GM12878 (cell line): ENCODE results near the gene CNOT6L. TPM values are rescaled to one million over a fixed set of nuclear protein-coding genes. Genes with fewer than 3 reads are reported as not detected.

Experiments
- HDAC6 ChIP-seq: fragments of 200-600 bp; sonication (generic); IDR thresholded peaks from one replicate; pipeline ENCODE4 v1.8.0; 2017; ENCODE audit warnings: antibody characterized with exemption; ENCODE audit not compliant: unreplicated experiment
- HSF1 ChIP-seq: fragments of 150-350 bp; IDR thresholded peaks from 2 replicates; pipeline ENCODE4 v1.6.1; 2014; ENCODE audit warnings: mild to moderate bottlenecking, low read depth, low read length
- IKZF1 ChIP-seq: fragments of 450-650 bp; conservative IDR thresholded peaks from 2 replicates; pipeline ENCODE4 v1.6.1; 2017; ENCODE audit warnings: antibody characterized with exemption, mild to moderate bottlenecking
- JUNB ChIP-seq: IDR thresholded peaks from 2 replicates; pipeline ENCODE4 v1.6.1; 2016; ENCODE audit warnings: antibody characterized with exemption, mild to moderate bottlenecking
- NR2F1 ChIP-seq: fragments of 450-650 bp; conservative IDR thresholded peaks from 2 replicates; pipeline ENCODE4 v1.6.1; 2017; ENCODE audit warnings: mild to moderate bottlenecking
- RCOR1 ChIP-seq: conservative IDR thresholded peaks from 2 replicates; pipeline ENCODE4 v1.6.1; 2012; ENCODE audit warnings: low read depth, low read length, improper control_type of control experiment
- RELB ChIP-seq: fragments of 450-650 bp; IDR thresholded peaks from 2 replicates; pipeline ENCODE4 v1.6.1; 2017; ENCODE audit warnings: low read depth, mild to moderate bottlenecking, moderate library complexity
- SMAD5 ChIP-seq: IDR thresholded peaks from 2 replicates; pipeline ENCODE4 v1.6.1; 2016; ENCODE audit warnings: antibody characterized with exemption, low read depth
- SREBF2 ChIP-seq: IDR thresholded peaks from 2 replicates; pipeline ENCODE4 v1.6.1; 2012; ENCODE audit warnings: mild to moderate bottlenecking, low read length
- SUPT20H ChIP-seq: IDR thresholded peaks from 2 replicates; pipeline ENCODE4 v1.6.1; 2011; ENCODE audit warnings: low read depth, mild to moderate bottlenecking, low read length, moderate library complexity, borderline replicate concordance; ENCODE audit not compliant: control insufficient read depth
- ZBTB33 ChIP-seq: fragments of 450-650 bp; IDR thresholded peaks from 2 replicates; pipeline ENCODE4 v1.6.1; 2017; ENCODE audit warnings: mild to moderate bottlenecking
- ZNF622 ChIP-seq: fragments of 450-650 bp; IDR thresholded peaks from 2 replicates; pipeline ENCODE4 v1.6.1; 2017; ENCODE audit warnings: mild to moderate bottlenecking, inconsistent platforms
- polyA plus RNA-seq, 11 experiments: library from polyadenylated mRNA; depleted of rRNA in 4 of 11; unstranded in 6 of 11; stranded (reverse) in 5 of 11; fragments of >200 nt; fragmentation: Nextera tagmentation in 4 of 11; fragmentation: Illumina TruSeq in 1 of 11; extraction: Ambion mirVana in 4 of 11; extraction: Trizol in 1 of 11; gene quantifications; 1 replicate in 1 of 11; 2 replicates in 10 of 11; pipeline versions ENCODE4 v1.2.1 to v1.2.3, GENCODE V29; 2011 to 2016; ENCODE audit warnings: inconsistent platforms in 2 of 11, missing spikeins in 2 of 11, low read depth in 1 of 11
- total RNA-seq, 4 experiments: library from RNA; depleted of rRNA in 3 of 4; stranded (reverse); fragments of >200 nt in 3 of 4; fragmentation: Illumina TruSeq in 1 of 4; extraction: Trizol in 1 of 4; gene quantifications; 2 replicates each; pipeline versions ENCODE4 v1.2.1 to v1.2.3, GENCODE V29; 2013 to 2021

The CNOT6L gene
- total and polyA plus RNA-seq, 10 of the 15 experiments (the other 5 are each of a cell fraction or from before 2014, with no cell fraction given): 1.1 to 10.0 (median 3.0) TPM

GRCh38 chr4:77699731-77700210, 119.4 kb downstream of the CNOT6L start (continued):
- TF ChIP-seq ZBTB33: no peak
- no peak for TF ChIP-seq JUNB
- no peak for TF ChIP-seq SMAD5
- no peak for TF ChIP-seq ZNF622
- TF ChIP-seq HSF1: no peak
- no peak for TF ChIP-seq RCOR1
- no peak for TF ChIP-seq SUPT20H
- TF ChIP-seq IKZF1: no peak
- no peak for TF ChIP-seq NR2F1
- TF ChIP-seq SREBF2: no peak
- TF ChIP-seq RELB: no peak
- TF ChIP-seq HDAC6: no peak
